Measurements from ENCODE around the gene MORC3. TPM values are rescaled to one million over a fixed set of nuclear protein-coding genes. Genes with fewer than 3 reads are reported as not detected.
"Not testable (repeated sequence)": the region's sequence is repeated elsewhere in the genome, so short reads cannot be mapped to it uniquely, and the experiment has no call there.

The MORC3 gene, protein sequence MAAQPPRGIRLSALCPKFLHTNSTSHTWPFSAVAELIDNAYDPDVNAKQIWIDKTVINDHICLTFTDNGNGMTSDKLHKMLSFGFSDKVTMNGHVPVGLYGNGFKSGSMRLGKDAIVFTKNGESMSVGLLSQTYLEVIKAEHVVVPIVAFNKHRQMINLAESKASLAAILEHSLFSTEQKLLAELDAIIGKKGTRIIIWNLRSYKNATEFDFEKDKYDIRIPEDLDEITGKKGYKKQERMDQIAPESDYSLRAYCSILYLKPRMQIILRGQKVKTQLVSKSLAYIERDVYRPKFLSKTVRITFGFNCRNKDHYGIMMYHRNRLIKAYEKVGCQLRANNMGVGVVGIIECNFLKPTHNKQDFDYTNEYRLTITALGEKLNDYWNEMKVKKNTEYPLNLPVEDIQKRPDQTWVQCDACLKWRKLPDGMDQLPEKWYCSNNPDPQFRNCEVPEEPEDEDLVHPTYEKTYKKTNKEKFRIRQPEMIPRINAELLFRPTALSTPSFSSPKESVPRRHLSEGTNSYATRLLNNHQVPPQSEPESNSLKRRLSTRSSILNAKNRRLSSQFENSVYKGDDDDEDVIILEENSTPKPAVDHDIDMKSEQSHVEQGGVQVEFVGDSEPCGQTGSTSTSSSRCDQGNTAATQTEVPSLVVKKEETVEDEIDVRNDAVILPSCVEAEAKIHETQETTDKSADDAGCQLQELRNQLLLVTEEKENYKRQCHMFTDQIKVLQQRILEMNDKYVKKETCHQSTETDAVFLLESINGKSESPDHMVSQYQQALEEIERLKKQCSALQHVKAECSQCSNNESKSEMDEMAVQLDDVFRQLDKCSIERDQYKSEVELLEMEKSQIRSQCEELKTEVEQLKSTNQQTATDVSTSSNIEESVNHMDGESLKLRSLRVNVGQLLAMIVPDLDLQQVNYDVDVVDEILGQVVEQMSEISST
- total RNA-seq, result 37.4 and 40.2 TPM in 2 replicates

GRCh38 chr21:36319767-36320420 lies at the start of gene MORC3:
Gene MORC3 (plus strand): TSS chr21:36320197. CDS start chr21:36320265, 68 bp downstream.
- TF ChIP-seq CTCF (IDR thresholded peaks at IDR 0.05; ENCODE audit: extremely low read depth, low read depth, low read length), result no peak
- peak within 1 kb of the TSS; percentile 90 for H2AFZ ChIP-seq (ENCODE audit: low read length)
- H3K4me3 ChIP-seq (ENCODE audit: insufficient read depth, low read length), result peak within 1 kb of the TSS; percentile 78

GRCh38 chr21:36270786-36271695 lies 49.0 kb upstream of the MORC3 start:
- H3K4me1 ChIP-seq (ENCODE audit: insufficient read depth, low read length); H3K9me3 ChIP-seq (ENCODE audit: low read depth, low read length); H3K27me3 ChIP-seq (ENCODE audit: insufficient read depth, low read length); H3K27ac ChIP-seq (ENCODE audit: low read depth, low read length); DNase-seq (ENCODE audit: insufficient read length, low spot score, missing footprints); H3K36me3 ChIP-seq (ENCODE audit: insufficient read depth, low read length); H3K4me3 ChIP-seq (ENCODE audit: insufficient read depth, low read length); H2AFZ ChIP-seq (ENCODE audit: low read length); H4K20me1 ChIP-seq (ENCODE audit: insufficient read depth, low read length); H3K79me2 ChIP-seq (ENCODE audit: insufficient read depth, low read length); H3K4me2 ChIP-seq (ENCODE audit: insufficient read depth, low read length): not testable (repeated sequence)

More at GRCh38 chr21:36319767-36320420, at the start of gene MORC3:
- no peaks in the 10 kb centered on the region for H3K27me3 ChIP-seq (ENCODE audit: insufficient read depth, low read length)
- no peaks in the 10 kb centered on the region for H3K9me3 ChIP-seq (ENCODE audit: low read depth, low read length)
- peak; percentile 99 for DNase-seq (ENCODE audit: insufficient read length, low spot score, missing footprints)
- peaks cover 44% of the 10 kb centered on the region for H3K79me2 ChIP-seq (ENCODE audit: insufficient read depth, low read length)
- peaks cover 17% of the 10 kb centered on the region for H4K20me1 ChIP-seq (ENCODE audit: insufficient read depth, low read length)
- H3K4me1 ChIP-seq (ENCODE audit: insufficient read depth, low read length), result peaks cover 12% of the 10 kb centered on the region
- H3K4me2 ChIP-seq (ENCODE audit: insufficient read depth, low read length), result peak within 1 kb of the TSS; percentile 86
- H3K27ac ChIP-seq (ENCODE audit: low read depth, low read length), result peak within 1 kb of the TSS; percentile 70
- peaks cover 4% of the 10 kb centered on the region for H3K36me3 ChIP-seq (ENCODE audit: insufficient read depth, low read length)

- H3K36me3 ChIP-seq (ENCODE audit: insufficient read depth, low read length), result peaks cover 22% of the 10 kb centered on the region
- H4K20me1 ChIP-seq (ENCODE audit: insufficient read depth, low read length), result no peaks in the 10 kb centered on the region
Observed at GRCh38 chr21:36274128-36274527, 45.9 kb upstream of the MORC3 start.

More at GRCh38 chr21:36274128-36274527, 45.9 kb upstream of the MORC3 start:
- Histone ChIP-seq H2AFZ (ENCODE audit: low read length) (no peak overlapping the region), H3K4me2 (ENCODE audit: insufficient read depth, low read length) (no peak overlapping the region), H3K27me3 (ENCODE audit: insufficient read depth, low read length) (no peaks in the 10 kb centered on the region), H3K79me2 (ENCODE audit: insufficient read depth, low read length) (no peaks in the 10 kb centered on the region), H3K27ac (ENCODE audit: low read depth, low read length) (no peak overlapping the region), H3K4me3 (ENCODE audit: insufficient read depth, low read length) (no peak overlapping the region), H3K4me1 (ENCODE audit: insufficient read depth, low read length) (no peaks in the 10 kb centered on the region), H3K9me3 (ENCODE audit: low read depth, low read length) (no peaks in the 10 kb centered on the region)
- no peak for DNase-seq (ENCODE audit: insufficient read length, low spot score, missing footprints)
- TF ChIP-seq CTCF (IDR thresholded peaks at IDR 0.05; ENCODE audit: extremely low read depth, low read depth, low read length), result no peak
